Epithelial cell of proximal tubule (primary cell): ENCODE measurements around the gene RXFP1. TPM values are rescaled to one million over a fixed set of nuclear protein-coding genes. Genes with fewer than 3 reads are reported as not detected.

Source experiments
- DNase-seq: peaks from one replicate; pipeline ENCODE4 v3.0.0-alpha.2; 2011; ENCODE audit warnings: low read depth
- H3K4me3 ChIP-seq: 2 replicates; pipeline ENCODE4 v1.5.1; 2011; ENCODE audit warnings: low read depth, mild to moderate bottlenecking, low read length
- total RNA-seq: library from RNA; depleted of rRNA; stranded (reverse); fragments of >200 nt; gene quantifications from 2 replicates; pipeline ENCODE4 v1.2.3, GENCODE V29; 2015
- TF ChIP-seq, protein P1 (sequence below): conservative IDR thresholded peaks from 2 replicates; pipeline ENCODE4 v1.5.1; 2012; ENCODE audit warnings: low read depth, mild to moderate bottlenecking, low read length

Gene RXFP1
- total RNA-seq, 1 donor from 2014 or later: not detected

DNA sequence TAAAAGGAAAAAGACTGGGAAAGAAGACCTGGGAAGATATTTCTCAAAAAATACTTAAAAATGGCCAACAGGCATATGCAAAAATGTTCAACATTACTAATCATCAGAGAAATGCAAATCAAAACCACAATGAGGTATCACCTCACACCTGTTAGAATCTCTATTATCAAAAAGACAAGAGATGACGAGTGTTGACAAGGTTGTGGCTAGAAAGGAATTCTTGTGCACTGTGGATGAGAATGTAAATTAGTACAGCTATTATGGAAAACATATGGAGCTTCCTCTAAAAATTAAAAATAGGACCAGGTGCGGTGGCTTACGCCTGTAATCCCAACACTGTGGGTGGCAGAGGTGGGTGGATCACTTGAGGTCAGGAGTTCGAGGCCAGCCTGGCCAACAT, 100.0 kb downstream of the RXFP1 start:
- TF ChIP-seq, protein P1, sequence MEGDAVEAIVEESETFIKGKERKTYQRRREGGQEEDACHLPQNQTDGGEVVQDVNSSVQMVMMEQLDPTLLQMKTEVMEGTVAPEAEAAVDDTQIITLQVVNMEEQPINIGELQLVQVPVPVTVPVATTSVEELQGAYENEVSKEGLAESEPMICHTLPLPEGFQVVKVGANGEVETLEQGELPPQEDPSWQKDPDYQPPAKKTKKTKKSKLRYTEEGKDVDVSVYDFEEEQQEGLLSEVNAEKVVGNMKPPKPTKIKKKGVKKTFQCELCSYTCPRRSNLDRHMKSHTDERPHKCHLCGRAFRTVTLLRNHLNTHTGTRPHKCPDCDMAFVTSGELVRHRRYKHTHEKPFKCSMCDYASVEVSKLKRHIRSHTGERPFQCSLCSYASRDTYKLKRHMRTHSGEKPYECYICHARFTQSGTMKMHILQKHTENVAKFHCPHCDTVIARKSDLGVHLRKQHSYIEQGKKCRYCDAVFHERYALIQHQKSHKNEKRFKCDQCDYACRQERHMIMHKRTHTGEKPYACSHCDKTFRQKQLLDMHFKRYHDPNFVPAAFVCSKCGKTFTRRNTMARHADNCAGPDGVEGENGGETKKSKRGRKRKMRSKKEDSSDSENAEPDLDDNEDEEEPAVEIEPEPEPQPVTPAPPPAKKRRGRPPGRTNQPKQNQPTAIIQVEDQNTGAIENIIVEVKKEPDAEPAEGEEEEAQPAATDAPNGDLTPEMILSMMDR: no peak
- H3K4me3 ChIP-seq: no peak overlapping the region
- no peak for DNase-seq

GRCh38 chr4:158622251-158622650, 100.6 kb downstream of the RXFP1 start:
- H3K4me3 ChIP-seq: no peak overlapping the region
- DNase-seq: no peak
- TF ChIP-seq, protein P1: no peak

GRCh38 chr4:158624889-158625478, 103.3 kb downstream of the RXFP1 start:
- peak; percentile 3 for DNase-seq
- H3K4me3 ChIP-seq: no peak overlapping the region
- TF ChIP-seq, protein P1: peak; percentile 77

GRCh38 chr4:158625544-158625943, 103.9 kb downstream of the RXFP1 start:
- no peak for DNase-seq
- TF ChIP-seq, protein P1: no peak
- H3K4me3 ChIP-seq: no peak overlapping the region

DNA sequence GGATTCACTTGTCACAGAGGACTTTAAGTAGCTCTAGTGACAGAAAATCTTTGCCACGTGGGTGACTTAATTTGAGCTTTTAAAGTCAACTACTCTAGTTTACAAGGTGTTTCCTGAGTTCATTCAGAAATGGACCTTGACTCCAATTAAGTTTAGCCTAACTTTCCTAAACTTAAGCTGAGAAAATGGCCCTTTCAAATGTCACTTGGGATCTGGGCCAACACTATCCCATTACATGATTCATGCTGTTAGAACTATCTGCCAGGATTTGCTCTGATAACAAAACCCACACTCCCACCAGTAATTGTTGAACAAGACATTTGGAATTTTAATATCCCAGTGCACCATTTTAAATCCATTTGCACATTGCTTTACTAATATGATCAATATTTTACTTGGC, 109.2 kb downstream of the RXFP1 start:
- no peak for DNase-seq
- TF ChIP-seq, protein P1: no peak

DNA sequence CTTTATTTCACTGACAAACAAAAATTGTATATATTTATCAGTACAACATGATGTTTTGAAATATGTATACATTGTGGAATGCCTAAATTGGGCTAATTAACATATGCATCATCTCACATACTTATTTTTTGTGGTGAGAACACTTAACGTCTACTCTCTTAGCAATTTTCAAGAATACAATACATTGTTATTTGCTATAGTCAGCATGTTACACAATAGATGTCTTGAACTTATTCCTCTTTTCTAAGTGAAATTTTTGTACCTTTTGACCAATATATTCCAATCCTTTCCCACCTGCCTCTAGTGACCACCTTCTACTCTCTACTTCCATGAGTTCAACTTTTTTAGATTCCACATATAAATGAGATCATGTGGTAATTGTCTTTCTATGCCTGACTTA, 114.9 kb downstream of the RXFP1 start:
- DNase-seq: no peak

More for the DNA sequence above, 109.2 kb downstream of the RXFP1 start:
- no peak overlapping the region for H3K4me3 ChIP-seq

More for the DNA sequence above, 114.9 kb downstream of the RXFP1 start:
- TF ChIP-seq, protein P1: no peak
- no peak overlapping the region for H3K4me3 ChIP-seq
